GM12875 (cell line): ENCODE results near the gene HLF.

Source experiments
- H3K4me3 ChIP-seq: one replicate; pipeline ENCODE4 v1.5.1; 2011; ENCODE audit warnings: low read depth, low read length, control low read depth
- TF ChIP-seq, protein P1 (sequence below): IDR thresholded peaks from 2 replicates; pipeline ENCODE4 v1.5.1; 2011; ENCODE audit warnings: low read depth, mild to moderate bottlenecking, control low read depth, inconsistent platforms, low read length, moderate library complexity, borderline replicate concordance; ENCODE audit not compliant: insufficient read depth

The HLF gene

DNA sequence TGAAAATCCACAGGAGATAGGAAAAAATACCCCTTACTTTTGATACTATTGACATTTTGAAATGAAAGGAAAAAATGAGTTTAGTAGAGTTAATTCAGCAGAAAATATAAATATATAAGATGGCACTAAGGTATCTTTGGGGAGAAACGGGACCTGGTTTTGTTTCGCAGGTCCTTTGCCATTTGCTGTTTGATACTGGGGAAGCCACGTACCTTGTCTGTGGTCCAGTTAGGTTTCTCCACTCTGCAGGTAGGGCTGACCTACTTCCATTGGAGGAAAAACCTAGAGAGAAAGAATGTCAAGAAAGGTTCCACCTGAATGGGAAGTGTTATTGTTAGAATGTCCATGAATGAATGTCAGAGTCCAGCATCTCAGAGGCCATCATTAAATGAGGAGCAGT, 48.1 kb downstream of the HLF start:
- TF ChIP-seq, protein P1, sequence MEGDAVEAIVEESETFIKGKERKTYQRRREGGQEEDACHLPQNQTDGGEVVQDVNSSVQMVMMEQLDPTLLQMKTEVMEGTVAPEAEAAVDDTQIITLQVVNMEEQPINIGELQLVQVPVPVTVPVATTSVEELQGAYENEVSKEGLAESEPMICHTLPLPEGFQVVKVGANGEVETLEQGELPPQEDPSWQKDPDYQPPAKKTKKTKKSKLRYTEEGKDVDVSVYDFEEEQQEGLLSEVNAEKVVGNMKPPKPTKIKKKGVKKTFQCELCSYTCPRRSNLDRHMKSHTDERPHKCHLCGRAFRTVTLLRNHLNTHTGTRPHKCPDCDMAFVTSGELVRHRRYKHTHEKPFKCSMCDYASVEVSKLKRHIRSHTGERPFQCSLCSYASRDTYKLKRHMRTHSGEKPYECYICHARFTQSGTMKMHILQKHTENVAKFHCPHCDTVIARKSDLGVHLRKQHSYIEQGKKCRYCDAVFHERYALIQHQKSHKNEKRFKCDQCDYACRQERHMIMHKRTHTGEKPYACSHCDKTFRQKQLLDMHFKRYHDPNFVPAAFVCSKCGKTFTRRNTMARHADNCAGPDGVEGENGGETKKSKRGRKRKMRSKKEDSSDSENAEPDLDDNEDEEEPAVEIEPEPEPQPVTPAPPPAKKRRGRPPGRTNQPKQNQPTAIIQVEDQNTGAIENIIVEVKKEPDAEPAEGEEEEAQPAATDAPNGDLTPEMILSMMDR, result no peak
- H3K4me3 ChIP-seq, result no peak overlapping the region

DNA sequence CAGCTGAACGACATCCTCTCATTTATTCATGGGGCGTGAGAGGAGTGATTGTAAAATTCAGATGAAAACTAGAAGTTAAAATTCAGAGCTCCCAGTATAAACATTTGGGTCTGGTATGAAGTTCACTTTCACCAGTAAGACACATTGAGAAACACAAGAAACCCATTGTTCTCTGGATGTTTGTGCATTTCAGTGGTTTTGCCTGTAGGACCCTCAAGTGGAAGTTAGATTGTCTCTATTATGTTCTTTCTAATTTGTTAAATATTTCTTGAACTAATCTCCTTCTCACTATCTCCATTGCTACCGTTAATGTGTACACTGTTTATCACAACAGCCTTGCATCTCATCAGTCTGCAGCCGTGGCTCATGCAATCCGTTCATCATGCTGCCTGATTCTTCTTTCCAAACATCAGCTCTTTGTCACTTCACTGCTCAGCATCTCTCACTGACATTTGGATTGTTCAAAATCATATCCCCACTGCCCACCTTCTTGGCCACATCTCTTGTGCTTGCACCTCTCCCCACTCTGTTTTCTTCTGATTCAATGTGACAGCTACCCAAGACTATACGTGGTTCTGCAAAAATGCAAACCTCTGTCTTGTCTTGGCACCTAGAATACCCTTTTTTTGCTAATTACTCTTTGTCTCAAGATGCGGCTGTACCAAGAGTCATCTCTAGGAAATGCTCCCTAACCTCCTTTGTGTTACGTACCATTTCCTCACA, 49.5 kb downstream of the HLF start:
- TF ChIP-seq, protein P1, result no peak
- H3K4me3 ChIP-seq, result no peak overlapping the region

GRCh38 chr17:55314784-55315491, 50.2 kb downstream of the HLF start:
- TF ChIP-seq, protein P1, result no peak

DNA sequence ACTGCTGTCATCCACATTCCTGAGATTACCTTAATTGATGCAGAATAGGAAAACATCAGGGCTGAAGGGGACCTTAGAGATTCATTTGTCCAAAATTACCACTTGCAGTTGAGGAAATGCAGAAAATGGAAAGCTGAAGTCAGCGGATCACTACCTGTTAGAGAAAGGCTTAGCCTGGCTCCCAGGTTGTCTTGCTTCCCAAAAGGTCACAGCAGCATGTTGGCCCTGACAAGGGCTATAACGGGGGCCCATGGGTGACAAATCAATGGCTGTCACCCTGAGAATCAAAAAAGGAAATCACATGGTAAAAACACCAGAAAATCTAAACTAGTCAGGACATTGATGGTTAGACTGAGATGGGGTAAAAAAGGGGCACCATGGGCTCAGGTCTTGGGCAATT, 51.7 kb downstream of the HLF start:
- TF ChIP-seq, protein P1, result no peak
- H3K4me3 ChIP-seq, result no peak overlapping the region

More at GRCh38 chr17:55314784-55315491, 50.2 kb downstream of the HLF start:
- H3K4me3 ChIP-seq, result no peak overlapping the region

DNA sequence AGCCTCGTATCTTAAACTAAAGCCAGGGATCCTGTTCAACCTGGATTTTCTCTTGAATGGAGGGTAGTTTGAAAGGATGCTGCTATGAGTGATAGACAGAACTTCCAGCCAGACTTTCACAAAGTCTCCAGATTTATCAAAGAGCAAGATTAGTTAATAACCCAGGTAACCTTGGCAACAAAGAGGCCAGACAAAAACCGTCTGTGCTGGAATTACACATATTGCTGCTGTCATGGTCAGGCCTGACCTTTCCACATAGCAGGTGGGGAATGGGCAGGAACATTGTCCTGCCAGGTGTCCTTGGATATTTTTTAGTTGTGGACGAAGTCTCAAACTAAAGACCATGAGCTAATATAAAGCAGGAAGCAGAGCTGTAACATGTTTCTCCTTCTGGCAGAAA, 52.5 kb downstream of the HLF start:
- H3K4me3 ChIP-seq, result no peak overlapping the region
- TF ChIP-seq, protein P1, result no peak

DNA sequence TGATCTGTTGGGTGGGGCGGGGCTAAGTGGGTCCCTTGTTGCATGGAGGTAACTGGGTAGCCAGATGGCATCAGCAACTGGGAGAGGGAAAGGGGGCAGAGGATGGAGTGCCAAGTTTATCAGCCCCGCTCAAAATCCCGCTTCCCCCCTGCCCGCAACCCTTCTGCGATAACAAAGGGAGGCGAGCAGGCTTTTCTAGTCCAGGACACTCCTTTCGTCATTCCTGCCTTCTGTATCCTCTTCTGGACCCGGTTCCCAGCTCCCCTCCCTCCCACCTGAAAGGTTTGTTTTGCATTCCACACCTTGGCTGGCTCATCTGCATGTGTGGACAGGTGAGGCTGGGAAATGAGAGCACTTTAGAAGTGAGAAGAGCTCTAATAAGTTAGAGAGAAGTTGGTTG, 53.3 kb downstream of the HLF start:
- TF ChIP-seq, protein P1, result no peak
- H3K4me3 ChIP-seq, result no peak overlapping the region
